OCI-LY1 (cell line): ENCODE results near the gene GNAT1.
"Not testable (repeated sequence)": the region's sequence is repeated elsewhere in the genome, so short reads cannot be mapped to it uniquely, and the experiment has no call there.

Source experiments
- CTCF ChIP-seq: fragments of 200-600 bp; sonication (generic), shearing (Covaris generic); IDR thresholded peaks from 2 replicates; pipeline ENCODE4 v1.5.1; 2017; ENCODE audit warnings: mild to moderate bottlenecking, antibody characterized with exemption, low read length, moderate library complexity, mixed read lengths
- EZH2 ChIP-seq: fragments of 200-600 bp; sonication (generic), shearing (Covaris generic); IDR thresholded peaks from 2 replicates; pipeline ENCODE4 v1.8.0; 2017; ENCODE audit warnings: borderline replicate concordance, mixed run types, mild to moderate bottlenecking, antibody characterized with exemption, low read length, moderate library complexity, mixed read lengths

GRCh38 chr3:50228184-50228763 lies 36.9 kb downstream of the GNAT1 start:
- TF ChIP-seq CTCF, EZH2: not testable (repeated sequence)
